Measurements from ENCODE around the gene CDHR3. TPM values are rescaled to one million over a fixed set of nuclear protein-coding genes. Genes with fewer than 3 reads are reported as not detected.

CDHR3 gene
- total and polyA plus RNA-seq, 2 donors from 2014 or later: 3.6 to 7.1 TPM

GRCh38 chr7:106016331-106016730 is 53.3 kb downstream of the CDHR3 start:
- no peak for TF ChIP-seq CTCF (IDR thresholded peaks at IDR 0.05; ENCODE audit: borderline replicate concordance, extremely low read depth, insufficient read depth)
- Histone ChIP-seq H3K27ac (ENCODE audit: low read depth in 2 of 2, low read length in 2 of 2) (no peak overlapping the region), H3K9me3 (ENCODE audit: control insufficient read depth in 2 of 3, insufficient read depth in 1 of 3, low read length in 3 of 3) (no peaks in the 10 kb centered on the region), H3K4me3 (ENCODE audit: low read length in 3 of 3) (no peak overlapping the region), H3K4me1 (ENCODE audit: control insufficient read depth in 2 of 3, insufficient read depth in 2 of 3, low read depth in 1 of 3, low read length in 3 of 3) (peaks cover 0 to 3% (median 3%) of the 10 kb centered on the region in 3 donors), H3K36me3 (ENCODE audit: control insufficient read depth in 2 of 3, insufficient read depth in 3 of 3, low read length in 3 of 3) (no peaks in the 10 kb centered on the region), H3K27me3 (ENCODE audit: control insufficient read depth, insufficient read depth, low read length) (no peaks in the 10 kb centered on the region), H3K9ac (ENCODE audit: low read length in 3 of 3) (no peak overlapping the region)
- DNase-seq (no peak), FAIRE-seq (no peak)
- intact Hi-C loops (cut with DNase I): no loop called here

GRCh38 chr7:106017657-106018056 is 54.6 kb downstream of the CDHR3 start:
- Histone ChIP-seq H3K36me3 (ENCODE audit: control insufficient read depth in 2 of 3, insufficient read depth in 3 of 3, low read length in 3 of 3) (no peaks in the 10 kb centered on the region), H3K9ac (ENCODE audit: low read length in 3 of 3) (no peak overlapping the region), H3K9me3 (ENCODE audit: control insufficient read depth in 2 of 3, insufficient read depth in 1 of 3, low read length in 3 of 3) (no peaks in the 10 kb centered on the region), H3K27me3 (ENCODE audit: control insufficient read depth, insufficient read depth, low read length) (no peaks in the 10 kb centered on the region), H3K4me1 (ENCODE audit: control insufficient read depth in 2 of 3, insufficient read depth in 2 of 3, low read depth in 1 of 3, low read length in 3 of 3) (peaks cover 0 to 3% (median 0%) of the 10 kb centered on the region in 3 donors), H3K4me3 (ENCODE audit: low read length in 3 of 3) (no peak overlapping the region), H3K27ac (ENCODE audit: low read depth in 2 of 2, low read length in 2 of 2) (no peak overlapping the region)
- intact Hi-C loops (cut with DNase I): no loop called here
- DNase-seq: no peak
- no peak for TF ChIP-seq CTCF (IDR thresholded peaks at IDR 0.05; ENCODE audit: borderline replicate concordance, extremely low read depth, insufficient read depth)
- FAIRE-seq: no peak

- Histone ChIP-seq H3K9me3 (ENCODE audit: control insufficient read depth in 2 of 3, insufficient read depth in 1 of 3, low read length in 3 of 3) (no peaks in the 10 kb centered on the region), H3K4me1 (ENCODE audit: control insufficient read depth in 2 of 3, insufficient read depth in 2 of 3, low read depth in 1 of 3, low read length in 3 of 3) (no peaks in the 10 kb centered on the region), H3K4me3 (ENCODE audit: low read length in 3 of 3) (no peak overlapping the region), H3K27me3 (ENCODE audit: control insufficient read depth, insufficient read depth, low read length) (no peaks in the 10 kb centered on the region), H3K9ac (ENCODE audit: low read length in 3 of 3) (no peak overlapping the region), H3K27ac (ENCODE audit: low read depth in 2 of 2, low read length in 2 of 2) (no peak overlapping the region), H3K36me3 (ENCODE audit: control insufficient read depth in 2 of 3, insufficient read depth in 3 of 3, low read length in 3 of 3) (no peaks in the 10 kb centered on the region)
- no peak for FAIRE-seq
- DNase-seq: no peak
- no peak for TF ChIP-seq CTCF (IDR thresholded peaks at IDR 0.05; ENCODE audit: borderline replicate concordance, extremely low read depth, insufficient read depth)
- intact Hi-C loops (cut with DNase I): no loop called here
Measured at GRCh38 chr7:106018566-106019469, 55.8 kb downstream of the CDHR3 start.

Data from kidney (tissue), 14 donors.